GM18861 (cell line): ENCODE measurements around the gene PRDM1.
A peak's percentile ranks its signal among the peaks of the same experiment; 100 is the strongest.

Experiments used
- ATAC-seq: cut with Tn5 transposase; IDR thresholded peaks from one replicate; pipeline ENCODE4 v1.9.1; 2021; ENCODE audit not compliant: unreplicated experiment

PRDM1 gene

DNA sequence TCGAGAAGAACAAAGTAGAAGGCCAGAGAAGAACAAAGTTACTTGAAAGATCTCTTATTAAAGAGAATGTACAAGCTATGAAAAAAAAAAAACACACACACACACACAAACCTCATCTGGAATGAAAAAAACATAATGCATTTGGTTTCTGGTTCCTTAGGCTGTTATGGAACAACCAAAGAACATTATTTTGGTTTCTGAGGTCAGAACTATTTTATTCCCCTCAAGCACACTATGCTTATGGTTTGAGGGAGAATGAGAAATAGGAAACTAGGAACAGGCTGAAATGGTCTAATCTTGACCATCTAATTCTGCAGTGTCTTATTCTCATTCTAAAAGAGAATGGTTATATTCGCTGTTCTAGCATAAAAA lies 8.8 kb downstream of the PRDM1 start:
- ATAC-seq, result no peak

DNA sequence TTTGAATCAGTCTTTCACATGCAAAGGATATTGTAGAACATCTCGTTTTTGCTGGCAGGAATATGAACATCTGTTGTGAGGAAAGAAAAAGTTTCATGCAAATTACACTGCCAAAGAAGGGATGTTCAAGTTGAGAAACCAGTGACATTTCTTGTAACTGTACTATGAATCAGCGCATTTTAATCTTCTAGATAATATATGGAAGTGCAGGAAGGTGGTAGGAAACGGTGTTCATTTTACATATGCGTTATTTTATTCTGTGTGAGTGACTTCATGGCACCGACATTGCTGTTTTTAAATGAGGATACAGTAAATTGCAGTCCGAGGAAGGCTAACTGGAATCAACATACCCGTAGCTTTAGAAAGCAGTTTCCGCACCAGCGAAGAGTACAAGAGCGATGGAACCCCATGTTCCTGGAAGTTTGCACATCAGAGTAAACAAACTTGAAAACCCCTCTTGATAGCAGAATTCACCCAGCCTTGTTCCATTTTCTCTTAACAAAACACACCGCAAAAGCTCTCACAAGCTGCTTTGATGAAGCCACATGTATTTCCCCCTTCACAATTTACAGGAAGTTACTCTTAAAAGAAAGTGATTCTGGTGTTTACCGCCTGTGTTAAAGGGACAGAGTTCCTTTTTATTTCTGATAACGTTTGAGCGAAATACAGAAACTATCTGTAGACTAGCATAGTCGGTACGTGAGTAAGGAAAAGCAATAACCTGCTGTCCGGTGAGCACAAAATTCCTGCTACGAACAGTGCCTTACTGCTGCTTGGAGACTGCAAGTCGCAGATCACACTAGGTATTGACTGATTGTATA lies 11.5 kb downstream of the PRDM1 start:
- ATAC-seq, result peak; percentile 34

DNA sequence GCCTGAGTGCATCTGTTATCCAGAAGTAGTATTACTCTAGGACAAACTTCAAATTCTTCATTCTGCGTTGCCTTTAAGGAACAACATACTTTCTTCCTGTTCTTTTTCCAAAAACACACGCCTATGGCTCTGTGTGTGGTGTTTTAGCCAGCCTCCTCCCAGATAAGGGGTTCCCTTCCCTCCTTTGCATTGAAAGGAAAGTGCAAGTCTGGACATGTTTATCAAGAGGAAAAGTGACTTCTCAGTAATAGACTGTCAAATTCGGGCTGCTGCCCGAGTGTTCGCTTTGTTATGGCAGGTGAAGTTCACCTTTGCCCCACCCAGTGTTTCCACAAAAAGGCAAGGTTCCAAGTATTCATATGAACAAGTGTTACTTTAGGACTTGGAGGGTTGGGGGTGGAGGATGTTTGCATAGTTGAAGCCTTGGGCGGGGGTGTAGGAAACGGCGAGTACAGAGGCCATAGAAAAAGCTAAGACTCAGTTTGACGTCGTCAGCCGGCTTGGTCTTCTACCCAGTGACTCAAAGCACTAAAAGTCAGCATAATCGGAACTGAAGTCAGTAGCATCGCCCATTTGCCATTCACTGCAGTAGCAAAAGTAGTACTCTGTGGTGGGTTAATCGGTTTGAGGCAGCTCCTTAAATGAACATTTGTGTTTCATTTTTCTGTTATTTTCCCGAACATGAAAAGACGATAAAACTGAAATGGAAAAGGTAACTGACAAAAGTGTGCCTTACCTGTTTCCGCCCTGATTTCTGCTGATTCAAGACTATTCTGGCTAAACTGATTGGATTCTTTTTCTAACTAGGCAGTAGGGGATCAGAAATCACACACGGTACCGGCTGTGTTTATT lies 12.5 kb downstream of the PRDM1 start:
- ATAC-seq, result peak; percentile 31

DNA sequence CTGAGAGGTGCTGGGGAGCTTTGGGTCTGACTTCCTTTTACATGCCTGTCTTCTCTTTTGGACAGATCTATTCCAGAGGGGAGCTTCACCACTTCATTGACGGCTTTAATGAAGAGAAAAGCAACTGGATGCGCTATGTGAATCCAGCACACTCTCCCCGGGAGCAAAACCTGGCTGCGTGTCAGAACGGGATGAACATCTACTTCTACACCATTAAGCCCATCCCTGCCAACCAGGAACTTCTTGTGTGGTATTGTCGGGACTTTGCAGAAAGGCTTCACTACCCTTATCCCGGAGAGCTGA lies 13.1 kb downstream of the PRDM1 start:
- no peak for ATAC-seq

DNA sequence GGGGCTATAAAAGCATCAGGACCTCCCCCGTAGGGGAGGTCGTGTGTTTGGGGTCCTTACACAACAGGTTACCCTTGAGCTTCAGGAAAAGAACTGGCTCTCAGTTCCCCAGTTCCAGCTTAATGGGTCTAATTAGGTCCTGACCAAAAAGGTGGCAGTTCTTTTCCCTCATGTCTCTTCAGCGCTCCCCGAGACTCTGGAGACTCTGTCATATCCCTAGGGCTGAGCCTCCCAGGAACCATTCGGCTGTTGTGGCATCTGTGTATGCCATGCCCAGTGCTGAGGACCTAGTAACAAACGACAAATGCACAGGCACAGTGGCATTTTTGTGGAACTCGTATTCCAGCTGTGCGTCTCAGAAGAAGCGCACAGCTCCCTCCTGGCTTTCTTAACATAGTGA lies 14.6 kb downstream of the PRDM1 start:
- ATAC-seq, result no peak

DNA sequence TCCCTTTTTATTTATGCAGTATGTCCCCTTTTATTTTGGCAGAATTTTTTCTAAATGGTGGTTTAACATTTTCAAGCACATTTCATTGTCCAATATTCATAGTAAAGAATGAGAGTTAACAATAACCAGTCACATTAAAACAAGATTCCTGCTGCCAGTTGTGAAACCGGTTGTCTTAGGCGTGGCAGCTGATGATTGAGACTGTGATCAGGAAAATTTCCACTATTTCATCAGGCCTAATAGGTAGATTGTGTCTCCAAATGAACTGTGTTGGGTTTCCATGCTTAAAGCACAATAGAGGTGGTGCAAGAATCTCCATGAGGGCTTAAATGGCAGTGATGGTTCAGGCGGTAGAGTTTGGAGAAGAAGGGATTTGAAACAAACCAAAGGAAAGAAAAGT lies 15.3 kb downstream of the PRDM1 start:
- ATAC-seq, result no peak

DNA sequence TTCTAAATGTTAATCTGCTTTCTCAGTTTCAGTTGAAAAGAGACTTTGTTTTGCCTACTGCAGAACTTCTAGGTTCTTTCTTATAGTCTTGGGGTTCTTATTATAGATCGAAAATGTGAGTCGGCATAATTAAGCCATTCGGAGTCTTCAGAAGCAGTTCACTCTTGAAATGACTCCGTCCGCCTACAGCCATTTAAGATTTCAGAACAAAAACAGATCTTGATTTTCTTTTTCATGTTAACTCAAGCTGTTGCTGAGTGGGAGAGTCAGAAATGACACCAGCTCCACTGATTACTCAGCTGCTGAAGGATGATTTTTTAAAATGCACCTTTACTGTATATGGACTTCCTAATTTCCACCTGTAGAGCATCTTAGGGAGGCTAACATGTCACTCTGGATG lies 15.9 kb downstream of the PRDM1 start:
- ATAC-seq, result peak; percentile 46

DNA sequence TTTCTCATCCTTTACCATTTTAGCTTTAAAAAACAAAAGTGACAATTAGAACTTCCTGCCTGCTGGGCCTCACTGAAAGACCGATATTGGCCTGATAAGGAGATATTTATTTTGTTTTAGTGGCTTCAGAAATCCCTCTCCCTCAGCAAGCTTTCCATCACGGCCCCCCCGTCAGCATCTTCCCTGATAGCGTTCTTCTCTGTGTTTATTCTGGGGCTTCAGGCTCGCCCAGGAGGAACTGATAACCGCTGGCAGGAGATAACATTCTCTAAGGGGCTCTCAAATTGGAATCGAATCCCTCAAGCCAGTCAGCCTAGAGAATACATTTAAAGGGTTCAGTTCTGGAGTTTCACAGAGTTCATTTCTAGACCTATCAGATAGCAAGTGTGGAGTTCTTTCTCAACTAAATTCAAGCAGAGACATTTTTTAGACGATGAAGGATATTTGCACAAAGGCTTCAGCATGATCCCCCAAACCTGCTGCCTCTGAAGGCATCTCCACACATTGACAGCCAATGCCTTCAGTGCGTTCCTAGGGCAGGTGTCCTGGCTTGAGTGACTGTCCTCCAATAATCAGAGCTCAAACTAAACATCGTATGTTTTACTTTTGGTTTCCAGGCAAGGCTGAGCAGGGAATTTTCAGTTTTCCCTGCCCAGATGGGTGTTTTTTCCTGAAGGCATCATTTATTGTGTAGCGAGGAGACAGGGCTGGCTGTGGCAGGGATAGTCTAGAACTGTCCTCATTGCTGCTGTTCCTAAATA lies 17.0 kb downstream of the PRDM1 start:
- ATAC-seq, result no peak

DNA sequence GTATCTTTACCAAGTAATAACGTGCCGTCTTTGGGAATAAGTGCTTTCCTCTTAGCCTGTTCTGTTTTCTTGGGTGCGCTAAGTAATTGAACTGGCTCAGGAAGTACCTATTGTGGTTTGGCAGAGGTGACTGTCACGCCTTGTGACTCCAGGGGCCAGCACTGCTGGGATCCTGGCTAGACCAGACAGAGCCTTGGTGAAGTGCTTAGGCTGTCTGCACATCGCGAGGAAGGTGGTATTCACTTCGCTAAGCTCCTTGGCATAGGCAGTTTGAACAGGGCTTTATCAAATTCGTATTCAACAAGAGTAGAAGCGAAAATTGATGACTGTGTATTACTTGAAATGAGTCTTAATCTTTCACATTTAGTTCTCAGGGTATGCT lies 17.6 kb downstream of the PRDM1 start:
- ATAC-seq, result peak; percentile 37

DNA sequence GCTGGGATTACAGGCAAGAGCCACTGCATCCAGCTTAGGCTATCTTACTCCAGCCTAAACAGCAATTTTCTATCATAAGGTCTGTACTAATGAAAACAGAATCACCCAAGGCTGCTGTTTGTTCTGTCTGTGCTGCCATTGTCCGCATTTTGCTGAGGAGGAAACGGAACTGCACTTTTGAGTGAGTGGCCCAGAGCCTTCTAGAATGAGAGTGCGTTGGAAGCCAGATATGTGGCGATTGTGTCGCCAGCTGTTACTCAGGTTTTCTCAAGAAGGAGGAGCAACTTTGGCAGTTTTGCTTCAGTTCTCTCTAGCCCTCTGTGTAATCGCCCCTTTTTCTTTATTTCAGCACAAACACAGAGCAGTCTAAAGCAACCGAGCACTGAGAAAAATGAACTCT lies 18.3 kb downstream of the PRDM1 start:
- ATAC-seq, result no peak

DNA sequence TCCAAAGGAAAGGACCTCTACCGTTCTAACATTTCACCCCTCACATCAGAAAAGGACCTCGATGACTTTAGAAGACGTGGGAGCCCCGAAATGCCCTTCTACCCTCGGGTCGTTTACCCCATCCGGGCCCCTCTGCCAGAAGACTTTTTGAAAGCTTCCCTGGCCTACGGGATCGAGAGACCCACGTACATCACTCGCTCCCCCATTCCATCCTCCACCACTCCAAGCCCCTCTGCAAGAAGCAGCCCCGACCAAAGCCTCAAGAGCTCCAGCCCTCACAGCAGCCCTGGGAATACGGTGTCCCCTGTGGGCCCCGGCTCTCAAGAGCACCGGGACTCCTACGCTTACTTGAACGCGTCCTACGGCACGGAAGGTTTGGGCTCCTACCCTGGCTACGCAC lies 18.8 kb downstream of the PRDM1 start:
- ATAC-seq, result no peak

DNA sequence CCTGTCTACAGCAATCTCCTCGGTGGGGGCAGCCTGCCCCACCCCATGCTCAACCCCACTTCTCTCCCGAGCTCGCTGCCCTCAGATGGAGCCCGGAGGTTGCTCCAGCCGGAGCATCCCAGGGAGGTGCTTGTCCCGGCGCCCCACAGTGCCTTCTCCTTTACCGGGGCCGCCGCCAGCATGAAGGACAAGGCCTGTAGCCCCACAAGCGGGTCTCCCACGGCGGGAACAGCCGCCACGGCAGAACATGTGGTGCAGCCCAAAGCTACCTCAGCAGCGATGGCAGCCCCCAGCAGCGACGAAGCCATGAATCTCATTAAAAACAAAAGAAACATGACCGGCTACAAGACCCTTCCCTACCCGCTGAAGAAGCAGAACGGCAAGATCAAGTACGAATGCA lies 19.4 kb downstream of the PRDM1 start:
- no peak for ATAC-seq

DNA sequence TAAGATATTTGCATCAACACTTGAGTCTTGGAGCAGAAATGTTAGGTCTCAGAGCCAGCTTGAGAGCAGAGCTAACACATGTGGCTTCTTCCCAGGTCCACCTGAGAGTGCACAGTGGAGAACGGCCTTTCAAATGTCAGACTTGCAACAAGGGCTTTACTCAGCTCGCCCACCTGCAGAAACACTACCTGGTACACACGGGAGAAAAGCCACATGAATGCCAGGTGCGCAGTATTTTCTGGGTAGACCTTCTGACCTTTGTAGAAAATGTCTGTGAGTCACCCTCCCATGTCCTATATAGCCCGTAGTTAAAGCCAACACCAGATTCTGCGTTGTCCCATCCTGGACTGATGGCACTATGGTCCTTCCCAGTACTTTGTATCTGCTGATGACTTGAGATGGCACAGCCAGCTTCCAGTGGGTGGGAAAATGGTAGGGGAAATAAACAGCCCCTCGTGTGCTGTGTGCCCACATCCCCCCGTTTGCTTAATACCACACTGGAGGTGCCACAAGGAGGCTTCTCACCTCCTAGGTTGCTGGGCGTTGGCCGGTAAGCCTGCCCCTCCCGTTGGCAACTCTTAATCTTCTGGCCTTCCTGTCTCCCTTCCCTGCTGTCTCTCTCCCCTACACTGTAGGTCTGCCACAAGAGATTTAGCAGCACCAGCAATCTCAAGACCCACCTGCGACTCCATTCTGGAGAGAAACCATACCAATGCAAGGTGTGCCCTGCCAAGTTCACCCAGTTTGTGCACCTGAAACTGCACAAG lies 20.3 kb downstream of the PRDM1 start:
- no peak for ATAC-seq

DNA sequence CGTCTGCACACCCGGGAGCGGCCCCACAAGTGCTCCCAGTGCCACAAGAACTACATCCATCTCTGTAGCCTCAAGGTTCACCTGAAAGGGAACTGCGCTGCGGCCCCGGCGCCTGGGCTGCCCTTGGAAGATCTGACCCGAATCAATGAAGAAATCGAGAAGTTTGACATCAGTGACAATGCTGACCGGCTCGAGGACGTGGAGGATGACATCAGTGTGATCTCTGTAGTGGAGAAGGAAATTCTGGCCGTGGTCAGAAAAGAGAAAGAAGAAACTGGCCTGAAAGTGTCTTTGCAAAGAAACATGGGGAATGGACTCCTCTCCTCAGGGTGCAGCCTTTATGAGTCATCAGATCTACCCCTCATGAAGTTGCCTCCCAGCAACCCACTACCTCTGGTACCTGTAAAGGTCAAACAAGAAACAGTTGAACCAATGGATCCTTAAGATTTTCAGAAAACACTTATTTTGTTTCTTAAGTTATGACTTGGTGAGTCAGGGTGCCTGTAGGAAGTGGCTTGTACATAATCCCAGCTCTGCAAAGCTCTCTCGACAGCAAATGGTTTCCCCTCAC lies 21.0 kb downstream of the PRDM1 start:
- ATAC-seq, result no peak

DNA sequence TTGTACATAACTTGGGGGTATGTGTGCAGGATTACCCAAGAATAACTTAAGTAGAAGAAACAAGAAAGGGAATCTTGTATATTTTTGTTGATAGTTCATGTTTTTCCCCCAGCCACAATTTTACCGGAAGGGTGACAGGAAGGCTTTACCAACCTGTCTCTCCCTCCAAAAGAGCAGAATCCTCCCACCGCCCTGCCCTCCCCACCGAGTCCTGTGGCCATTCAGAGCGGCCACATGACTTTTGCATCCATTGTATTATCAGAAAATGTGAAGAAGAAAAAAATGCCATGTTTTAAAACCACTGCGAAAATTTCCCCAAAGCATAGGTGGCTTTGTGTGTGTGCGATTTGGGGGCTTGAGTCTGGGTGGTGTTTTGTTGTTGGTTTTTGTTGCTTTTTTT lies 22.0 kb downstream of the PRDM1 start:
- no peak for ATAC-seq

DNA sequence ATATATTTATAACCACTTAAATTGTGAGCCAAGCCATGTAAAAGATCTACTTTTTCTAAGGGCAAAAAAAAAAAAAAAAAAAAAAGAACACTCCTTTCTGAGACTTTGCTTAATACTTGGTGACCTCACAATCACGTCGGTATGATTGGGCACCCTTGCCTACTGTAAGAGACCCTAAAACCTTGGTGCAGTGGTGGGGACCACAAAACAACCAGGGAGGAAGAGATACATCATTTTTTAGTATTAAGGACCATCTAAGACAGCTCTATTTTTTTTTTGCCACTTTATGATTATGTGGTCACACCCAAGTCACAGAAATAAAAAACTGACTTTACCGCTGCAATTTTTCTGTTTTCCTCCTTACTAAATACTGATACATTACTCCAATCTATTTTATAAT lies 22.9 kb downstream of the PRDM1 start:
- no peak for ATAC-seq

DNA sequence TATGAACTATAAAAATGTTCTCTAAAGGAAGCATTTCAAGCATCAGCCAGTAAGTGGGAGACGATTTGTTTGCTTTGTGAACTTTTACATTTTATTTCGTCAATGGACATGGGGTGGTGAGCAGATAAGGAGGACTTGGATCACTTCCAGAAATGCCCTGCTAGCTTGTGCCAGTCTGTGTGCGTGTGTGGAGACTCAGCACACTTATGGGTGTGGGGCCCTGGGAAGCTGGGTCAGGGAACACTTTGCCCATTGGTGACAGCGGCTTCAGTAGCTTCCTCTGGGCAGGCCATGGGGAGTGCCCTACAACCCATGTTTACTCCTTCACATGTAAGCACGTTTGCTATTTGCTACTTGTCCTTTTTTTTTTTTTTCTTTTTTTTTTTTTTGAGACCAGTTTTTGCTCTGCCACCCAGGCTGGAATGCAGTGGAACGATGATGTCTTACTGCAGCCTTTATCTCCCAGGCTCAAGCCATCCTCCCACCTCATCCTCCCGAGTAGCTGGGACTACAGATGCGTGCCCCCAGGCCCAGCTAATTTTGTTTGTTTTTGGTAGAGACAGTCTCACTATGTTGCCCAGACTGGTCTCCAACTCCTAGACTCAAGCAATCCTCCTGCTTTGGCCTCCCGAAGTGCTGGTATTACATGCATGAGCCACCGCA lies 24.2 kb downstream of the PRDM1 start:
- no peak for ATAC-seq

DNA sequence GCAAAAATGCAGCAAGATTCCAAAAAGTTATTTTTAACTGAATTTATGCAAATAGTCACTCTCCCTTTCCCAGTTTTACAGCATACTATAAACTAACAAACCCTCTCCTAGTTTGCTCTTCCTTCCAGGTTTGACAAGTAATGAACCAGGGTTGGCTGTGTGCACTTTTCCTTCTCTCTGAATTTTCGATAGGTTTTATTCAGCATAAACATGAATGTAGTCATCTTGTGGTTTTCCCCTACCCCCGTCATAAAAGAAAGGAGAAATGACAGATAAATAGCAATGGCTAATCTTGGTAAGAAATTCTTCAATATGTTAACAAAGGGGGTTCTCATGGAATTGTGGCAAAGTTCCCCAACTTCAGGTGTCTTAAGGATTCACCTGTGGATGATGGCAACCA lies 26.3 kb downstream of the PRDM1 start:
- no peak for ATAC-seq

DNA sequence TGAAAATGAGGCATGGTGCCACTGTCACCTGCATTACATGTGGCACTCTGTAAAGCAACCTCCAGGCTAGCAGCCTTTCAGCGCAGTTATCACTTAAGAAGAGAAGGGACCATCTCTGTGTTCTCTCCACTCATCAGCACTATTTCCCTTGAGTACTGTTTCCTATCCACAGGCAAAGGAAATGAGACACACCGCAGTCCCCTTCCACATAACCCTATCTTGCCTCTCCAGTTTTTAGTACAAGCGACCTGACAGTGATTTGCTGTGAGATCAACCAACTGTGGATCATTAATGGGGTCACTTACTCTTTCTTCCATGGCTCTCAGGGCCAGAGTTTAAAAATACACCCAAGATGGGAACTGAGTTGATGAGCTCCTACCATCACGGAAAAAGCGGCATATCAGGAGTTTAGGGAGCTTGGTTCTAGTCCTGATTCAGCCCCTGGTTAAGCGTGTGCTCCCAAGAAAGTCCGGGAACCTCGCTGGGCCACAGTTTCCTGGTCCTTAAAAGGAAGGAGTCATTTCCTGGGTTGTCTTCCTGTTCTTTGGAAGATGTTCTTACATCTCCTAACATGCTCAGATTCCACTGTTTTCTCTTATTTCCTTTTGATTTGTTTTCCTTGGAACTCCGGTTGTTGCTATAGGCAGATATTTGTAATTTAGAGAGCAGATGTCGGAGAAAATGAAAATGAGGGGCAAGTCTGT lies 27.3 kb downstream of the PRDM1 start:
- ATAC-seq, result no peak

DNA sequence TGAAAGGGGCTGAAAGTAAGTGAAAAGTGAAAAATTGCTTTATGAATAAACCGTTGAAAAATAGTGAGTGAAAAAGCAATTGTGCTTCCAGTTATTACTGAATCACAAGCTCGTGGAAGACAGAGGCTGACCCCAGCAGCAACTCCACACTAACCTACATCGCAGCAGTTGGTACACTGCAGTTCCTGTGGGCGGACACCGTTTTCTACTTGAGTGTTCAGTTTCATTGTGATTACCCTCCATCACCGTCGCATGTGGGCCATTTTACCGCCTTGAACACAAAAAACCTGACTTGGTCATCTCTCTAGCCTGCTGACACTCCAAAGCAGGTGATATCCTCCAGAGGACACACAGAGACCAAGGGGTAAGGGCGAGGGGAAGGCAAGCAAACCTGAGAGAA lies 28.4 kb downstream of the PRDM1 start:
- peak; percentile 65 for ATAC-seq
